WTC11 (cell line): ENCODE measurements around the gene STUB1. TPM values are rescaled to one million over a fixed set of nuclear protein-coding genes. Genes with fewer than 3 reads are reported as not detected.

Experiments
- total RNA-seq: library from RNA; stranded (reverse); gene quantifications from 3 replicates; pipeline ENCODE4 v1.2.3, GENCODE V29; 2021

STUB1 gene
- total RNA-seq, 1 experiment from 2014 or later: 88.2 TPM

Other genes starting within 250 kb of the STUB1 start
- gene CAPN15, start 152.7 kb upstream of the STUB1 start, total RNA-seq: 89.3 to 110 TPM (median 93.8 TPM) in 3 replicates
- gene PRR35, start 120.0 kb upstream of the STUB1 start, total RNA-seq: 0.72 to 1.1 TPM (median 0.94 TPM) in 3 replicates
- 0.76 to 0.92 TPM (median 0.87 TPM) in 3 replicates for gene NHLRC4, start 113.4 kb upstream of the STUB1 start, total RNA-seq
- gene PIGQ, start 110.4 kb upstream of the STUB1 start, total RNA-seq: 57.7 to 63.7 TPM (median 60.8 TPM) in 3 replicates
- 22.5 to 28.0 TPM (median 26.2 TPM) in 3 replicates for gene RAB40C, start 90.3 kb upstream of the STUB1 start, total RNA-seq
- 12.3 to 18.6 TPM (median 17.3 TPM) in 3 replicates for gene WFIKKN1, start 49.4 kb upstream of the STUB1 start, total RNA-seq
- gene METTL26, start 44.1 kb upstream of the STUB1 start, total RNA-seq: 115 to 121 TPM (median 115 TPM) in 3 replicates
- gene MCRIP2, start 38.6 kb upstream of the STUB1 start, total RNA-seq: 63.3 to 76.0 TPM (median 66.7 TPM) in 3 replicates
- 66.2 to 75.8 TPM (median 69.6 TPM) in 3 replicates for gene WDR90, start 31.0 kb upstream of the STUB1 start, total RNA-seq
- gene RHOT2, start 12.3 kb upstream of the STUB1 start, total RNA-seq: 245 to 285 TPM (median 250 TPM) in 3 replicates
- 6.7 to 8.2 TPM (median 6.7 TPM) in 3 replicates for gene RHBDL1, start 4.7 kb upstream of the STUB1 start, total RNA-seq
- gene JMJD8, start 3.9 kb downstream of the STUB1 start, total RNA-seq: 59.6 to 63.4 TPM (median 61.2 TPM) in 3 replicates
- gene WDR24, start 10.0 kb downstream of the STUB1 start, total RNA-seq: 25.5 to 28.2 TPM (median 26.3 TPM) in 3 replicates
- gene FBXL16, start 25.4 kb downstream of the STUB1 start, total RNA-seq: 22.7 to 28.6 TPM (median 27.3 TPM) in 3 replicates
- gene METRN, start 34.7 kb downstream of the STUB1 start, total RNA-seq: 30.9 to 64.3 TPM (median 61.4 TPM) in 3 replicates
- gene ANTKMT, start 40.7 kb downstream of the STUB1 start, total RNA-seq: 40.6 to 43.1 TPM (median 43.0 TPM) in 3 replicates
- gene CCDC78, start 46.0 kb downstream of the STUB1 start, total RNA-seq: 19.4 to 20.8 TPM (median 20.2 TPM) in 3 replicates
- 38.4 to 41.7 TPM (median 39.4 TPM) in 3 replicates for gene HAGHL, start 46.7 kb downstream of the STUB1 start, total RNA-seq
- 32.8 to 50.9 TPM (median 32.8 TPM) in 3 replicates for gene CIAO3, start 60.6 kb downstream of the STUB1 start, total RNA-seq
- 0.20 to 0.55 TPM (median 0.46 TPM) in 3 replicates for gene MSLN, start 80.3 kb downstream of the STUB1 start, total RNA-seq
- gene RPUSD1, start 108.0 kb downstream of the STUB1 start, total RNA-seq: 35.0 to 45.1 TPM (median 36.6 TPM) in 3 replicates
- gene CHTF18, start 108.2 kb downstream of the STUB1 start, total RNA-seq: 177 to 183 TPM (median 181 TPM) in 3 replicates
- gene GNG13, start 120.3 kb downstream of the STUB1 start, total RNA-seq: 0.34 TPM in 1 of 3 replicates, not detected in the others